Measurements from ENCODE around the gene ZNF692. TPM values are rescaled to one million over a fixed set of nuclear protein-coding genes. Genes with fewer than 3 reads are reported as not detected.
A peak's percentile ranks its signal among the peaks of the same experiment; 100 is the strongest.

Gene ZNF692
- total and polyA plus RNA-seq, 2 of the 13 experiments (the other 11 are each of a cell fraction or from before 2014, with no cell fraction given) = 27.3 to 45.8 TPM

GRCh38 chr1:248906009-248906752, 47.3 kb upstream of the ZNF692 start, which contains the start of gene PGBD2 (continued):
- TF ChIP-seq SIX4 (CRISPR knock-in tag; IDR thresholded peaks at IDR 0.05) (peak; percentile 41; the same call in 1 of the 2 replicates), PRPF4 (IDR thresholded peaks at IDR 0.05; ENCODE audit: low read depth, low read length, poor library complexity, severe bottlenecking) (no peak), GZF1 (CRISPR knock-in tag; IDR thresholded peaks at IDR 0.05) (no peak), GMEB1 (CRISPR knock-in tag; IDR thresholded peaks at IDR 0.05; ENCODE audit: borderline replicate concordance) (peak; percentile 88), TARDBP (CRISPR knock-in tag; IDR thresholded peaks at IDR 0.05) (peak; percentile 74; the same call in 1 of the 2 replicates), NFYB (CRISPR knock-in tag; IDR thresholded peaks at IDR 0.05) (no peak; the same call in 1 of the 2 replicates), ZBTB10 (CRISPR knock-in tag; IDR thresholded peaks at IDR 0.05; ENCODE audit: borderline replicate concordance) (no peak), RFXAP (CRISPR knock-in tag; IDR thresholded peaks at IDR 0.05; ENCODE audit: borderline replicate concordance) (peak; percentile 90), ZBED4 (CRISPR knock-in tag; IDR thresholded peaks at IDR 0.05; ENCODE audit: borderline replicate concordance) (peak; percentile 87; the same call in 1 of the 2 replicates), MEF2D (CRISPR knock-in tag; IDR thresholded peaks at IDR 0.05) (peak; percentile 73), MXD1 (CRISPR knock-in tag; IDR thresholded peaks at IDR 0.05) (peak; percentile 90), CAMTA2 (CRISPR knock-in tag; IDR thresholded peaks at IDR 0.05; ENCODE audit: borderline replicate concordance) (peak; percentile 94; the same call in 1 of the 2 replicates), ZFP91 (CRISPR knock-in tag; IDR thresholded peaks at IDR 0.05; ENCODE audit: borderline replicate concordance) (peak; percentile 96), NCOA1 (CRISPR knock-in tag; IDR thresholded peaks at IDR 0.05) (peak; percentile 68; the same call in 1 of the 2 replicates), TRIM24 (CRISPR knock-in tag; IDR thresholded peaks at IDR 0.05) (no peak), KLF6 (CRISPR knock-in tag; IDR thresholded peaks at IDR 0.05) (peak; percentile 85), ZNF136 (CRISPR knock-in tag; IDR thresholded peaks at IDR 0.05; ENCODE audit: low read depth) (0 out of 2 replicates have a peak, but pooled peaks have one; percentile 62), CBFB (CRISPR knock-in tag; IDR thresholded peaks at IDR 0.05) (peak; percentile 89; the same call in 1 of the 2 replicates)

Data from HepG2 (cell line).